WTC11 (cell line): ENCODE measurements around the gene CTIF. TPM values are rescaled to one million over a fixed set of nuclear protein-coding genes. Genes with fewer than 3 reads are reported as not detected.
A peak's percentile ranks its signal among the peaks of the same experiment; 100 is the strongest.

Experiments used
- ATAC-seq: fragments of 200-7000 bp; cut with Tn5 transposase; 2 replicates; pipeline ENCODE4 v1.10.0; 2021; ENCODE audit warnings: mild to moderate bottlenecking, moderate library complexity
- CTCF ChIA-PET: fragments of 300-600 bp; sonication (Branson Sonifier 250); formaldehyde crosslinking; loops from one replicate; lab custom pipeline; 2021; ENCODE audit warnings: antibody characterized with exemption; lab: Charles Lee
- POLR2A ChIA-PET: fragments of 350-600 bp; sonication (Branson Sonifier 250); formaldehyde crosslinking; loops from one replicate; lab custom pipeline; 2021; ENCODE audit warnings: antibody characterized with exemption; lab: Charles Lee
- DNase-seq: peaks from one replicate; pipeline ENCODE4 v3.0.0; 2021; ENCODE audit warnings: low spot score
- H3K27ac Mint-ChIP-seq: 2 replicates; pipeline ENCODE4 v1.8.0; 2021; ENCODE audit warnings: mixed read lengths
- H3K27me3 Mint-ChIP-seq: 2 replicates; pipeline ENCODE4 v1.8.0; 2021; ENCODE audit warnings: low read depth, mild to moderate bottlenecking, moderate library complexity, mixed read lengths
- H3K36me3 Mint-ChIP-seq: 2 replicates; pipeline ENCODE4 v1.8.0; 2021; ENCODE audit warnings: mixed read lengths
- H3K4me1 Mint-ChIP-seq: 2 replicates; pipeline ENCODE4 v1.8.0; 2022; ENCODE audit warnings: mixed read lengths
- H3K4me3 Mint-ChIP-seq: 2 replicates; pipeline ENCODE4 v1.8.0; 2021; ENCODE audit warnings: mild to moderate bottlenecking, moderate library complexity, mixed read lengths
- H3K9me3 Mint-ChIP-seq: 2 replicates; pipeline ENCODE4 v1.8.0; 2021; ENCODE audit warnings: mixed read lengths
- ATF2 ChIP-seq: sonication (generic); formaldehyde crosslinking; IDR thresholded peaks from 2 replicates; pipeline ENCODE4 v1.8.1; 2022; ENCODE audit warnings: low read depth, missing genetic modification reagents, borderline replicate concordance
- E2F1 ChIP-seq: sonication (generic); formaldehyde crosslinking; IDR thresholded peaks from 2 replicates; pipeline ENCODE4 v1.8.0; 2022; ENCODE audit warnings: mild to moderate bottlenecking, missing genetic modification reagents
- ESRRA ChIP-seq: sonication (generic); formaldehyde crosslinking; IDR thresholded peaks from 2 replicates; pipeline ENCODE4 v1.8.1; 2022; ENCODE audit warnings: mild to moderate bottlenecking, missing genetic modification reagents, borderline replicate concordance
- GTF2I ChIP-seq: fragments of 250-450 bp; sonication (Bioruptor Pico); conservative IDR thresholded peaks from 2 replicates; pipeline ENCODE4 v1.4.0; 2021; ENCODE audit warnings: mild to moderate bottlenecking
- HMGXB4 ChIP-seq: sonication (generic); formaldehyde crosslinking; IDR thresholded peaks from 2 replicates; pipeline ENCODE4 v1.8.1; 2023; ENCODE audit warnings: mild to moderate bottlenecking, moderate library complexity, missing genetic modification reagents
- MAX ChIP-seq: sonication (generic); formaldehyde crosslinking; IDR thresholded peaks from 2 replicates; pipeline ENCODE4 v1.8.0; 2022; ENCODE audit warnings: mild to moderate bottlenecking, missing genetic modification reagents
- NR2C2 ChIP-seq: sonication (generic); formaldehyde crosslinking; IDR thresholded peaks from 2 replicates; pipeline ENCODE4 v1.8.0; 2022; ENCODE audit warnings: mild to moderate bottlenecking, missing genetic modification reagents
- PREB ChIP-seq: sonication (generic); formaldehyde crosslinking; IDR thresholded peaks from 2 replicates; pipeline ENCODE4 v1.8.1; 2022; ENCODE audit warnings: mild to moderate bottlenecking, missing genetic modification reagents, moderate library complexity, borderline replicate concordance
- PRRX2 ChIP-seq: fragments of 250-450 bp; sonication (Bioruptor Pico); IDR thresholded peaks from 2 replicates; pipeline ENCODE4 v1.8.0; 2021; ENCODE audit warnings: mild to moderate bottlenecking
- TCF7 ChIP-seq: sonication (generic); formaldehyde crosslinking; IDR thresholded peaks from 2 replicates; pipeline ENCODE4 v1.8.0; 2022; ENCODE audit warnings: mild to moderate bottlenecking, low read depth, missing genetic modification reagents, moderate library complexity
- TEAD1 ChIP-seq: sonication (generic); formaldehyde crosslinking; IDR thresholded peaks from 2 replicates; pipeline ENCODE4 v1.8.0; 2022; ENCODE audit warnings: mild to moderate bottlenecking, missing genetic modification reagents
- USF1 ChIP-seq: sonication (generic); formaldehyde crosslinking; IDR thresholded peaks from 2 replicates; pipeline ENCODE4 v1.8.0; 2022; ENCODE audit warnings: mild to moderate bottlenecking, missing genetic modification reagents
- ZMAT4 ChIP-seq: fragments of 250-450 bp; sonication (Bioruptor Pico); IDR thresholded peaks from 2 replicates; pipeline ENCODE4 v1.9.0; 2021; ENCODE audit warnings: mild to moderate bottlenecking
- ZNF219 ChIP-seq: sonication (generic); formaldehyde crosslinking; IDR thresholded peaks from 2 replicates; pipeline ENCODE4 v1.8.0; 2023; ENCODE audit warnings: missing genetic modification reagents, mild to moderate bottlenecking, borderline replicate concordance
- ZSCAN18 ChIP-seq: fragments of 250-450 bp; sonication (Bioruptor Pico); IDR thresholded peaks from 2 replicates; pipeline ENCODE4 v2.1.2; 2022; ENCODE audit warnings: mild to moderate bottlenecking, moderate library complexity
- total RNA-seq: library from RNA; stranded (reverse); gene quantifications from 3 replicates; pipeline ENCODE4 v1.2.3, GENCODE V29; 2021

The CTIF gene
- total RNA-seq, 1 experiment from 2014 or later: 28.5 TPM

- no peaks in the 10 kb centered on the region for H3K4me1 Mint-ChIP-seq
- ChIA-PET CTCF (no interaction called here), POLR2A (no interaction called here)
- no peak overlapping the region for H3K27ac Mint-ChIP-seq
- TF ChIP-seq TCF7 (CRISPR knock-in tag): no peak
- DNase-seq (peak; percentile 6), ATAC-seq (no peak)
- H3K36me3 Mint-ChIP-seq: no peaks in the 10 kb centered on the region; the same call in 1 of the 2 replicates
- no peaks in the 10 kb centered on the region for H3K27me3 Mint-ChIP-seq
- H3K9me3 Mint-ChIP-seq: no peaks in the 10 kb centered on the region
- no peak overlapping the region for H3K4me3 Mint-ChIP-seq
Observed at GRCh38 chr18:48798334-48799245, 259.8 kb downstream of the CTIF start.

- ATAC-seq (no peak), DNase-seq (peak; percentile 3)
- no peak overlapping the region for H3K27ac Mint-ChIP-seq
- H3K27me3 Mint-ChIP-seq: no peaks in the 10 kb centered on the region
- POLR2A ChIA-PET: no interaction called here
- no peaks in the 10 kb centered on the region; the same call in 1 of the 2 replicates for H3K36me3 Mint-ChIP-seq
- H3K4me1 Mint-ChIP-seq: no peaks in the 10 kb centered on the region
- no peak overlapping the region for H3K4me3 Mint-ChIP-seq
- H3K9me3 Mint-ChIP-seq: no peaks in the 10 kb centered on the region
- CTCF ChIA-PET: no interaction called here
- TF ChIP-seq ZNF219 (CRISPR knock-in tag) (no peak), NR2C2 (CRISPR knock-in tag) (no peak), GTF2I (no peak), ZSCAN18 (CRISPR knock-in tag) (no peak), HMGXB4 (CRISPR knock-in tag) (no peak), ESRRA (CRISPR knock-in tag) (no peak), PREB (CRISPR knock-in tag) (no peak), USF1 (CRISPR knock-in tag) (no peak), ATF2 (CRISPR knock-in tag) (no peak), MAX (no peak), ZMAT4 (no peak), TEAD1 (CRISPR knock-in tag) (no peak), PRRX2 (CRISPR knock-in tag) (no peak), E2F1 (CRISPR knock-in tag) (no peak)
Observed at GRCh38 chr18:48799724-48800315, 261.0 kb downstream of the CTIF start.
